GM21526 (cell line): ENCODE data around the gene JAK3.

ENCODE experiments used
- ATAC-seq: cut with Tn5 transposase; IDR thresholded peaks from one replicate; pipeline ENCODE4 v1.9.1; 2021; ENCODE audit warnings: moderate library complexity; ENCODE audit not compliant: unreplicated experiment, low FRiP score

Gene JAK3

GRCh38 chr19:17866312-17866963 is 18.7 kb upstream of the JAK3 start:
- ATAC-seq = no peak

- no peak for ATAC-seq
These were observed 17.9 kb upstream of the JAK3 start for GRCh38 chr19:17865364-17866311.

GRCh38 chr19:17863520-17864182 is 15.9 kb upstream of the JAK3 start:
- ATAC-seq = no peak

GRCh38 chr19:17862711-17863519 is 15.1 kb upstream of the JAK3 start:
- ATAC-seq = no peak

- ATAC-seq = no peak
These were observed 14.0 kb upstream of the JAK3 start for GRCh38 chr19:17861542-17862402.

- ATAC-seq = no peak
These were observed 13.2 kb upstream of the JAK3 start for GRCh38 chr19:17860993-17861360.

- no peak for ATAC-seq
These were observed 12.7 kb upstream of the JAK3 start for GRCh38 chr19:17860331-17860992.

GRCh38 chr19:17859533-17860330 is 11.9 kb upstream of the JAK3 start, which contains the start of gene RPL18A:
Gene RPL18A (plus strand): TSS chr19:17859910. CDS start chr19:17859957, 47 bp downstream.
- peak; percentile 80 for ATAC-seq

GRCh38 chr19:17855280-17856152 is 7.7 kb upstream of the JAK3 start:
- no peak for ATAC-seq

- no peak for ATAC-seq
These were observed 6.3 kb upstream of the JAK3 start for GRCh38 chr19:17854061-17854460.

GRCh38 chr19:17848595-17849292 is 962 bp upstream of the JAK3 start:
- no peak for ATAC-seq

GRCh38 chr19:17846146-17846545 is 1.6 kb downstream of the JAK3 start:
- no peak for ATAC-seq

- ATAC-seq = no peak
These were observed 3.8 kb downstream of the JAK3 start for GRCh38 chr19:17843908-17844490.

- no peak for ATAC-seq
These were observed 4.4 kb downstream of the JAK3 start for GRCh38 chr19:17843292-17843827.

GRCh38 chr19:17842663-17843291 is 5.0 kb downstream of the JAK3 start:
- no peak for ATAC-seq
